Transverse colon (tissue), 4 donors: ENCODE measurements around the gene MAP4K2. TPM values are rescaled to one million over a fixed set of nuclear protein-coding genes. Genes with fewer than 3 reads are reported as not detected.

ENCODE experiments used
- DNase-seq: peaks from one replicate; pipeline ENCODE4 v3.0.0-alpha.2; 2019
- H3K27ac ChIP-seq, 4 donors: fragments of 200-600 bp; sonication (generic); 2 replicates each; pipeline ENCODE4 v1.5.1; 2016 to 2018; ENCODE audit warnings: inconsistent platforms in 4 of 4
- H3K27me3 ChIP-seq: fragments of 200-600 bp; sonication (generic); 2 replicates; pipeline ENCODE4 v1.5.1; 2017; ENCODE audit warnings: inconsistent platforms
- H3K36me3 ChIP-seq, 4 donors: fragments of 200-600 bp; sonication (generic); 2 replicates each; pipeline ENCODE4 v1.5.1; 2017 to 2019; ENCODE audit warnings: inconsistent platforms in 4 of 4
- H3K4me1 ChIP-seq, 4 donors: fragments of 200-600 bp; sonication (generic); 2 replicates each; pipeline ENCODE4 v1.5.1; 2017 to 2020; ENCODE audit warnings: inconsistent platforms in 4 of 4
- H3K4me3 ChIP-seq, 4 donors: fragments of 200-600 bp; sonication (generic); 1 replicate in 1 of 4; 2 replicates in 3 of 4; pipeline versions ENCODE4 v1.5.1 to v1.6.1; 2017 to 2019; ENCODE audit warnings: inconsistent platforms in 4 of 4
- H3K9me3 ChIP-seq, 2 donors: fragments of 200-600 bp; sonication (generic); 2 replicates each; pipeline ENCODE4 v1.5.1; 2017 to 2019; ENCODE audit warnings: inconsistent platforms in 2 of 2
- CTCF ChIP-seq, 5 experiments: fragments of 200-600 bp in 3 of 5; fragments of 450-650 bp in 2 of 5; sonication (generic) in 3 of 5; IDR thresholded peaks; 1 replicate in 2 of 5; 2 replicates in 3 of 5; pipeline ENCODE4 v1.5.1; 2016 to 2017; ENCODE audit warnings: antibody characterized with exemption in 5 of 5, inconsistent platforms in 3 of 5, mild to moderate bottlenecking in 2 of 5, moderate library complexity in 1 of 5
- EP300 ChIP-seq: sonication (generic); formaldehyde crosslinking; IDR thresholded peaks from one replicate; pipeline ENCODE4 v1.6.1; 2017; ENCODE audit warnings: antibody characterized with exemption, low read depth
- POLR2A ChIP-seq: fragments of 450-650 bp; IDR thresholded peaks from one replicate; pipeline ENCODE4 v1.6.1; 2016; ENCODE audit warnings: antibody characterized with exemption, mild to moderate bottlenecking, moderate library complexity
- POLR2AphosphoS5 ChIP-seq, 3 donors: sonication (generic); formaldehyde crosslinking; IDR thresholded peaks; one replicate each; pipeline ENCODE4 v1.6.1; 2016; ENCODE audit warnings: antibody characterized with exemption in 3 of 3
- WGBS, 2 donors: methylation state at CpG; one replicate each; pipeline ENCODE4 v1.1.5; 2018; ENCODE audit warnings: low coverage in 1 of 2; 5-methylcytosine and 5-hydroxymethylcytosine counted together
- in situ Hi-C, 4 donors: fragments of 200-750 bp; cut with MboI; loops; one replicate each; pipeline versions ENCODE4 v1.15.0 to v1.15.1; 2017; ENCODE audit warnings: low sequenced_read_pairs in 3 of 4, low pct_ligation_motif_present in 1 of 4, low pct_unique_long_range_greater_than_20kb in 1 of 4
- intact Hi-C: fragments of 100-400 bp; cut with DNase I; formaldehyde crosslinking; loops from one replicate; pipeline ENCODE4 v1.15.1; 2023; ENCODE audit warnings: low total_unique reads
- total RNA-seq, 4 donors: library from RNA; depleted of rRNA; stranded (reverse); fragments of >200 nt; gene quantifications; one replicate each; pipeline ENCODE4 v1.1.0, GENCODE V29; 2016

MAP4K2 gene
- total RNA-seq, 4 donors from 2014 or later = 10.1 to 369 (median 90.9) TPM

- no peaks in the 10 kb centered on the region for H3K27me3 ChIP-seq
- no peak overlapping the region for H3K4me3 ChIP-seq
- DNase-seq = no peak
- H3K27ac ChIP-seq = peak overlapping the region; percentile 58 to 78 (median 69)
- no peak for TF ChIP-seq POLR2A
- in situ Hi-C loops (no loop called here), intact Hi-C loops (no loop called here)
- peaks cover 0 to 48% (median 30%) of the 10 kb centered on the region in 4 donors for H3K36me3 ChIP-seq
- H3K9me3 ChIP-seq = no peaks in the 10 kb centered on the region
- 81% methylated on average over 6 of the region's 6 CpGs; no CpG with 5 or more reads in 1 of the 2 donors for WGBS, 2 donors
- peaks cover 15 to 61% (median 27%) of the 10 kb centered on the region in 4 donors for H3K4me1 ChIP-seq
Measured at GRCh38 chr11:64763526-64764039, 39.4 kb downstream of the MAP4K2 start.

GRCh38 chr11:64762674-64763525 is 40.1 kb downstream of the MAP4K2 start:
- H3K4me1 ChIP-seq = peaks cover 15 to 61% (median 27%) of the 10 kb centered on the region in 4 donors
- no peak for DNase-seq
- H3K4me3 ChIP-seq = no peak overlapping the region
- no peaks in the 10 kb centered on the region for H3K27me3 ChIP-seq
- in situ Hi-C loops (no loop called here), intact Hi-C loops (no loop called here)
- TF ChIP-seq EP300 = no peak
- TF ChIP-seq CTCF (IDR thresholded peaks at IDR 0.05) = no peak
- TF ChIP-seq POLR2AphosphoS5 (IDR thresholded peaks at IDR 0.05) = no peak
- no peak for TF ChIP-seq POLR2A
- H3K36me3 ChIP-seq = peaks cover 0 to 41% (median 26%) of the 10 kb centered on the region in 4 donors
- WGBS, 2 donors = 41 to 50% methylated on average over 11 to 13 of the region's 13 CpGs
- H3K9me3 ChIP-seq = no peaks in the 10 kb centered on the region
- H3K27ac ChIP-seq = peak overlapping the region; percentile 58 to 78 (median 69)

GRCh38 chr11:64762277-64762673 is 40.7 kb downstream of the MAP4K2 start:
- TF ChIP-seq CTCF (IDR thresholded peaks at IDR 0.05) (no peak), POLR2AphosphoS5 (IDR thresholded peaks at IDR 0.05) (peak in 2 of 3 donors; percentile 2 to 18)
- 73 to 74% methylated on average over 2 to 5 of the region's 5 CpGs for WGBS, 2 donors
- no peak overlapping the region for H3K4me3 ChIP-seq

GRCh38 chr11:64760759-64761420 is 42.1 kb downstream of the MAP4K2 start:
- Histone ChIP-seq H3K9me3 (no peaks in the 10 kb centered on the region), H3K27me3 (no peaks in the 10 kb centered on the region), H3K36me3 (peaks cover 0 to 23% (median 11%) of the 10 kb centered on the region in 4 donors), H3K4me1 (peaks cover 15 to 61% (median 27%) of the 10 kb centered on the region in 4 donors), H3K4me3 (no peak overlapping the region), H3K27ac (peak overlapping the region; percentile 23 to 78 (median 73))
- TF ChIP-seq POLR2A = peak; percentile 18
- TF ChIP-seq POLR2AphosphoS5 (IDR thresholded peaks at IDR 0.05) = no peak
- TF ChIP-seq EP300 = no peak
- 56 to 57% methylated on average over 6 to 7 of the region's 7 CpGs for WGBS, 2 donors
- intact Hi-C loops (no loop called here), in situ Hi-C loops (no loop called here)
- no peak for DNase-seq

More at GRCh38 chr11:64762277-64762673, 40.7 kb downstream of the MAP4K2 start:
- H3K36me3 ChIP-seq = peaks cover 0 to 36% (median 21%) of the 10 kb centered on the region in 4 donors
- peaks cover 15 to 61% (median 27%) of the 10 kb centered on the region in 4 donors for H3K4me1 ChIP-seq
- H3K9me3 ChIP-seq = no peaks in the 10 kb centered on the region
- H3K27me3 ChIP-seq = no peaks in the 10 kb centered on the region
- H3K27ac ChIP-seq = peak overlapping the region; percentile 58 to 78 (median 69)
- DNase-seq = no peak
- in situ Hi-C loops (no loop called here), intact Hi-C loops (no loop called here)
